GM23338 (cell line): ENCODE data around the gene BEND5. TPM values are rescaled to one million over a fixed set of nuclear protein-coding genes. Genes with fewer than 3 reads are reported as not detected.

Experiments used
- ATAC-seq: fragments of 200-7000 bp; cut with Tn5 transposase; 3 replicates; pipeline ENCODE4 v1.9.1; 2020
- DNase-seq: peaks from one replicate; pipeline ENCODE4 v3.0.0-alpha.2; 2015; ENCODE audit warnings: low spot score
- H2AFZ ChIP-seq: fragments of 200-600 bp; sonication (generic); 2 replicates; pipeline ENCODE4 v1.8.0; 2016; ENCODE audit warnings: antibody characterized with exemption, mild to moderate bottlenecking, moderate library complexity
- H3F3A ChIP-seq: fragments of 200-600 bp; sonication (generic); replicated peaks from 2 replicates; pipeline ENCODE4 v1.8.0; 2017; ENCODE audit warnings: antibody characterized with exemption, mixed run types, low read depth
- H3K27ac ChIP-seq: fragments of 200-600 bp; sonication (generic); 2 replicates; pipeline ENCODE4 v1.6.1; 2016; ENCODE audit warnings: low read depth
- H3K27me3 ChIP-seq: fragments of 200-600 bp; sonication (generic); 2 replicates; pipeline ENCODE4 v1.8.0; 2016; ENCODE audit warnings: mild to moderate bottlenecking, mixed run types, moderate library complexity; ENCODE audit not compliant: insufficient read depth
- H3K36me3 ChIP-seq: fragments of 200-600 bp; sonication (generic); 2 replicates; pipeline ENCODE4 v1.8.0; 2016; ENCODE audit warnings: mild to moderate bottlenecking; ENCODE audit not compliant: insufficient read depth
- H3K4me1 ChIP-seq: fragments of 200-600 bp; sonication (generic); 2 replicates; pipeline ENCODE4 v1.8.0; 2016; ENCODE audit warnings: mild to moderate bottlenecking, moderate library complexity; ENCODE audit not compliant: insufficient read depth
- H3K4me2 ChIP-seq: fragments of 200-600 bp; sonication (generic); 2 replicates; pipeline ENCODE4 v1.7.1; 2017; ENCODE audit warnings: mixed run types
- H3K4me3 ChIP-seq: fragments of 200-600 bp; sonication (generic); 2 replicates; pipeline ENCODE4 v1.6.1; 2016; ENCODE audit warnings: mixed run types
- H3K79me2 ChIP-seq: fragments of 200-600 bp; sonication (generic); replicated peaks from 2 replicates; pipeline ENCODE4 v1.8.0; 2017; ENCODE audit warnings: mild to moderate bottlenecking; ENCODE audit not compliant: insufficient read depth
- H3K9me2 ChIP-seq: fragments of 200-600 bp; sonication (generic); 2 replicates; pipeline ENCODE4 v1.8.0; 2017; ENCODE audit not compliant: insufficient read depth
- H4K20me1 ChIP-seq: fragments of 200-600 bp; sonication (generic); replicated peaks from 2 replicates; pipeline ENCODE4 v1.8.0; 2017; ENCODE audit warnings: mild to moderate bottlenecking; ENCODE audit not compliant: insufficient read depth
- H3K27ac Mint-ChIP-seq: 2 replicates; pipeline ENCODE4 v1.8.0; 2020; ENCODE audit warnings: inconsistent platforms, mild to moderate bottlenecking, moderate library complexity, mixed read lengths
- H3K27me3 Mint-ChIP-seq: 3 replicates; pipeline ENCODE4 v1.8.0; 2022; ENCODE audit warnings: low read depth, mild to moderate bottlenecking, moderate library complexity, mixed read lengths, inconsistent platforms; ENCODE audit not compliant: insufficient read depth, poor library complexity
- H3K36me3 Mint-ChIP-seq: 3 replicates; pipeline ENCODE4 v1.8.0; 2021; ENCODE audit warnings: low read depth, mild to moderate bottlenecking, inconsistent platforms, moderate library complexity, mixed read lengths
- H3K4me1 Mint-ChIP-seq: 3 replicates; pipeline ENCODE4 v1.8.0; 2020; ENCODE audit warnings: mild to moderate bottlenecking, inconsistent platforms, mixed read lengths
- H3K4me3 Mint-ChIP-seq: 3 replicates; pipeline ENCODE4 v1.8.0; 2021; ENCODE audit warnings: moderate library complexity, mild to moderate bottlenecking, inconsistent platforms, mixed read lengths
- H3K9me3 Mint-ChIP-seq: 3 replicates; pipeline ENCODE4 v1.8.0; 2020; ENCODE audit warnings: moderate library complexity, mild to moderate bottlenecking, inconsistent platforms, mixed read lengths
- CREB1 ChIP-seq: fragments of 250-450 bp; sonication (Bioruptor Pico); IDR thresholded peaks from 2 replicates; pipeline ENCODE4 v1.5.0; 2020; ENCODE audit warnings: low read depth, mild to moderate bottlenecking, moderate library complexity
- EZH2 ChIP-seq: fragments of 200-600 bp; sonication (generic); IDR thresholded peaks from one replicate; pipeline ENCODE4 v1.8.0; 2017; ENCODE audit warnings: antibody characterized with exemption, mild to moderate bottlenecking, low read depth; ENCODE audit not compliant: unreplicated experiment
- EZH2phosphoT487 ChIP-seq: fragments of 200-600 bp; sonication (generic); IDR thresholded peaks from one replicate; pipeline ENCODE4 v1.8.1; 2018; ENCODE audit warnings: antibody characterized with exemption; ENCODE audit not compliant: unreplicated experiment
- JUNB ChIP-seq: IDR thresholded peaks from one replicate; pipeline ENCODE4 v1.6.1; 2016; ENCODE audit warnings: antibody characterized with exemption; ENCODE audit not compliant: unreplicated experiment
- NANOG ChIP-seq: IDR thresholded peaks from 2 replicates; pipeline ENCODE4 v1.6.1; 2016; ENCODE audit warnings: antibody characterized with exemption, borderline replicate concordance
- POLR2AphosphoS5 ChIP-seq: IDR thresholded peaks from 2 replicates; pipeline ENCODE4 v1.6.1; 2016; ENCODE audit warnings: antibody characterized with exemption, low read depth
- STAT1 ChIP-seq: IDR thresholded peaks from one replicate; pipeline ENCODE4 v1.6.1; 2016; ENCODE audit warnings: antibody characterized with exemption; ENCODE audit not compliant: unreplicated experiment
- ZNF114 ChIP-seq: fragments of 250-450 bp; sonication (Bioruptor Pico); IDR thresholded peaks from 2 replicates; pipeline ENCODE4 v1.5.0; 2020; ENCODE audit warnings: mild to moderate bottlenecking, moderate library complexity
- ZNF331 ChIP-seq: fragments of 250-450 bp; sonication (Bioruptor Pico); IDR thresholded peaks from 2 replicates; pipeline ENCODE4 v1.5.0; 2020; ENCODE audit warnings: low read depth, mild to moderate bottlenecking, moderate library complexity
- ZNF462 ChIP-seq: fragments of 250-450 bp; sonication (Bioruptor Pico); IDR thresholded peaks from 2 replicates; pipeline ENCODE4 v1.5.0; 2020; ENCODE audit warnings: mild to moderate bottlenecking, moderate library complexity
- polyA plus RNA-seq: library from polyadenylated mRNA; unstranded; fragments of >200 nt; fragmentation: Nextera tagmentation; extraction: Ambion mirVana; gene quantifications from 2 replicates; pipeline ENCODE4 v1.2.1, GENCODE V29; 2016
- total RNA-seq: library from RNA; depleted of rRNA; stranded (reverse); fragments of >200 nt; shearing (Covaris generic); gene quantifications from 2 replicates; pipeline ENCODE4 v1.2.3, GENCODE V29; 2014
- TF ChIP-seq, protein P1 (sequence below), 2 experiments: fragments of 200-600 bp in 1 of 2; sonication (generic) in 1 of 2; conservative IDR thresholded peaks; 2 replicates each; pipeline versions ENCODE4 v1.5.1 to v1.6.1; 2016 to 2017; ENCODE audit warnings: antibody characterized with exemption in 2 of 2, low read depth in 2 of 2, mild to moderate bottlenecking in 2 of 2, moderate library complexity in 1 of 2
- TF ChIP-seq, protein P2 (sequence below): IDR thresholded peaks from 2 replicates; pipeline ENCODE4 v1.6.1; 2016; ENCODE audit warnings: antibody characterized with exemption

BEND5 gene
- total and polyA plus RNA-seq, 2 experiments from 2014 or later = 6.8 to 12.3 TPM

DNA sequence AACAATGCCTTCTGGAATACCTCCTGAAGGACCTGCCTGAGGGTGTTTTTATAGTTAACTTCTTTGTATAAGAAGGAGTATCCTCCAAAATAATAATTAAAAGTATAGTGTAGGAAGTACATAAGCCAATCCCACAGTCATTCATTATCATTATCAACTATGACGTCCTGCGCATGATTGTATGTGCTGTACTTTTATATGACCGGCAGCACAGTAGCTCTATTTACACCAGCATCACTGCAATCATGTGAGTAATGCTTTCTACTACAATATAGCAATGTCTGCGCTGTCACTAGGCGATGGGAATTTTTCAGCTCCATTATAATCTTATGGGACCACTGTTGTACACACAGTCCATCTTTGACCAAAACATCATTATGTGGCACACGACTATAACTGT is 72.0 kb downstream of the BEND5 start:
- no peak overlapping the region for H3K4me3 Mint-ChIP-seq
- H3K27ac ChIP-seq = no peak overlapping the region
- H3F3A ChIP-seq = no peaks in the 10 kb centered on the region
- H3K27ac Mint-ChIP-seq = no peak overlapping the region
- H3K4me1 Mint-ChIP-seq = peaks cover 3% of the 10 kb centered on the region; the same call in 1 of the 3 replicates
- no peak overlapping the region for H3K4me2 ChIP-seq
- H3K36me3 Mint-ChIP-seq = no peaks in the 10 kb centered on the region
- ATAC-seq (no peak), DNase-seq (no peak)
- no peaks in the 10 kb centered on the region for H4K20me1 ChIP-seq
- H3K4me1 ChIP-seq = no peaks in the 10 kb centered on the region
- H3K27me3 ChIP-seq = no peaks in the 10 kb centered on the region
- H3K27me3 Mint-ChIP-seq = peaks cover 3% of the 10 kb centered on the region
- no peaks in the 10 kb centered on the region for H3K79me2 ChIP-seq
- H3K36me3 ChIP-seq = no peaks in the 10 kb centered on the region
- H3K9me2 ChIP-seq = no peaks in the 10 kb centered on the region
- H3K9me3 Mint-ChIP-seq = no peaks in the 10 kb centered on the region; the same call in 2 of the 3 replicates
- no peak overlapping the region for H3K4me3 ChIP-seq
- H2AFZ ChIP-seq = no peak overlapping the region
- TF ChIP-seq STAT1 (no peak), ZNF114 (CRISPR knock-in tag) (no peak), ZNF331 (CRISPR knock-in tag) (no peak), POLR2AphosphoS5 (no peak), EZH2phosphoT487 (no peak)

GRCh38 chr1:48701445-48701844 is 75.2 kb downstream of the BEND5 start:
- H3K27me3 Mint-ChIP-seq = peaks cover 3% of the 10 kb centered on the region
- TF ChIP-seq, protein P1, sequence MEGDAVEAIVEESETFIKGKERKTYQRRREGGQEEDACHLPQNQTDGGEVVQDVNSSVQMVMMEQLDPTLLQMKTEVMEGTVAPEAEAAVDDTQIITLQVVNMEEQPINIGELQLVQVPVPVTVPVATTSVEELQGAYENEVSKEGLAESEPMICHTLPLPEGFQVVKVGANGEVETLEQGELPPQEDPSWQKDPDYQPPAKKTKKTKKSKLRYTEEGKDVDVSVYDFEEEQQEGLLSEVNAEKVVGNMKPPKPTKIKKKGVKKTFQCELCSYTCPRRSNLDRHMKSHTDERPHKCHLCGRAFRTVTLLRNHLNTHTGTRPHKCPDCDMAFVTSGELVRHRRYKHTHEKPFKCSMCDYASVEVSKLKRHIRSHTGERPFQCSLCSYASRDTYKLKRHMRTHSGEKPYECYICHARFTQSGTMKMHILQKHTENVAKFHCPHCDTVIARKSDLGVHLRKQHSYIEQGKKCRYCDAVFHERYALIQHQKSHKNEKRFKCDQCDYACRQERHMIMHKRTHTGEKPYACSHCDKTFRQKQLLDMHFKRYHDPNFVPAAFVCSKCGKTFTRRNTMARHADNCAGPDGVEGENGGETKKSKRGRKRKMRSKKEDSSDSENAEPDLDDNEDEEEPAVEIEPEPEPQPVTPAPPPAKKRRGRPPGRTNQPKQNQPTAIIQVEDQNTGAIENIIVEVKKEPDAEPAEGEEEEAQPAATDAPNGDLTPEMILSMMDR (conservative IDR thresholded peaks at IDR 0.05; ENCODE audit: low read depth in 2 of 2) = no peak
- TF ChIP-seq ZNF114 (CRISPR knock-in tag) (no peak), POLR2AphosphoS5 (no peak), ZNF331 (CRISPR knock-in tag) (no peak), CREB1 (no peak), NANOG (no peak), ZNF462 (CRISPR knock-in tag) (no peak), STAT1 (no peak), EZH2 (no peak), EZH2phosphoT487 (no peak), JUNB (no peak)
- TF ChIP-seq, protein P2, sequence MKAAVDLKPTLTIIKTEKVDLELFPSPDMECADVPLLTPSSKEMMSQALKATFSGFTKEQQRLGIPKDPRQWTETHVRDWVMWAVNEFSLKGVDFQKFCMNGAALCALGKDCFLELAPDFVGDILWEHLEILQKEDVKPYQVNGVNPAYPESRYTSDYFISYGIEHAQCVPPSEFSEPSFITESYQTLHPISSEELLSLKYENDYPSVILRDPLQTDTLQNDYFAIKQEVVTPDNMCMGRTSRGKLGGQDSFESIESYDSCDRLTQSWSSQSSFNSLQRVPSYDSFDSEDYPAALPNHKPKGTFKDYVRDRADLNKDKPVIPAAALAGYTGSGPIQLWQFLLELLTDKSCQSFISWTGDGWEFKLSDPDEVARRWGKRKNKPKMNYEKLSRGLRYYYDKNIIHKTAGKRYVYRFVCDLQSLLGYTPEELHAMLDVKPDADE = no peak

More at GRCh38 chr1:48701445-48701844, 75.2 kb downstream of the BEND5 start:
- Mint-ChIP-seq H3K4me3 (no peak overlapping the region), H3K9me3 (no peaks in the 10 kb centered on the region; the same call in 2 of the 3 replicates), H3K36me3 (no peaks in the 10 kb centered on the region), H3K27ac (no peak overlapping the region), H3K4me1 (0 out of 3 replicates have a peak, but pooled peaks cover 3% of the 10 kb centered on the region)
- Histone ChIP-seq H3K4me2 (no peak overlapping the region), H3K79me2 (no peaks in the 10 kb centered on the region), H3K27ac (no peak overlapping the region), H2AFZ (no peak overlapping the region), H3K27me3 (no peaks in the 10 kb centered on the region), H3K36me3 (no peaks in the 10 kb centered on the region), H3F3A (no peaks in the 10 kb centered on the region), H3K4me3 (no peak overlapping the region), H4K20me1 (no peaks in the 10 kb centered on the region), H3K9me2 (no peaks in the 10 kb centered on the region), H3K4me1 (no peaks in the 10 kb centered on the region)
- DNase-seq = no peak
- no peak for ATAC-seq
